NB4 (cell line): ENCODE measurements around the gene MEI4.

Source experiments
- CTCF ChIP-seq: IDR thresholded peaks from one replicate; pipeline ENCODE4 v1.5.1; 2012; ENCODE audit warnings: low read depth, low read length
- POLR2A ChIP-seq: IDR thresholded peaks from 2 replicates; pipeline ENCODE4 v1.6.1; 2011; ENCODE audit warnings: mild to moderate bottlenecking; ENCODE audit not compliant: insufficient read length; ENCODE audit errors: extremely low read depth

DNA sequence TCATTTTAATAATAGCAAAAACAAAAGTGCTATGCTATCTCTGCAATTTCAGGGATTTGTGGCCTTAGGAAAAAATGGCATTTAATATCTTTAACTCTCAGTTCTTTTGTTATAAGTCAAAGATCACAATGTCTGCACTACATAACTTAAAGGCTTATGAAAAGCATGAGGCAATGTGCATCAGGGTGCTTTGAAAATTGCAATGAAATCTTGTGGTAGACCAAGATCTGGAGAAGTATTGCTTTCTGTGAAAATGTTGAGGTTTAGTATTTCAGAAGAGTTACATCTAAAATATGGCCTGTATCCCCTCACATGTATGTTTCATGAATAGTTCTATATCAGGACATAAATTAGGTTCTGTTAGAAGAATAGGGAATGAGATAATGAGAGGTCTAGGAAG is 200.6 kb downstream of the MEI4 start:
- no peak for TF ChIP-seq CTCF
- no peak for TF ChIP-seq POLR2A
